C4-2B (cell line): ENCODE data around the gene KANK2.
"Not testable (repeated sequence)": the region's sequence is repeated elsewhere in the genome, so short reads cannot be mapped to it uniquely, and the experiment has no call there.

Experiments used
- H3K27ac ChIP-seq: fragments of 450-650 bp; 2 replicates; pipeline ENCODE4 v1.5.1; 2017
- CTCF ChIP-seq: fragments of 450-650 bp; conservative IDR thresholded peaks from 2 replicates; pipeline ENCODE4 v1.5.1; 2017; ENCODE audit warnings: mild to moderate bottlenecking
- ZFX ChIP-seq: fragments of 450-650 bp; IDR thresholded peaks from 2 replicates; pipeline ENCODE4 v1.6.1; 2017

Gene KANK2

DNA sequence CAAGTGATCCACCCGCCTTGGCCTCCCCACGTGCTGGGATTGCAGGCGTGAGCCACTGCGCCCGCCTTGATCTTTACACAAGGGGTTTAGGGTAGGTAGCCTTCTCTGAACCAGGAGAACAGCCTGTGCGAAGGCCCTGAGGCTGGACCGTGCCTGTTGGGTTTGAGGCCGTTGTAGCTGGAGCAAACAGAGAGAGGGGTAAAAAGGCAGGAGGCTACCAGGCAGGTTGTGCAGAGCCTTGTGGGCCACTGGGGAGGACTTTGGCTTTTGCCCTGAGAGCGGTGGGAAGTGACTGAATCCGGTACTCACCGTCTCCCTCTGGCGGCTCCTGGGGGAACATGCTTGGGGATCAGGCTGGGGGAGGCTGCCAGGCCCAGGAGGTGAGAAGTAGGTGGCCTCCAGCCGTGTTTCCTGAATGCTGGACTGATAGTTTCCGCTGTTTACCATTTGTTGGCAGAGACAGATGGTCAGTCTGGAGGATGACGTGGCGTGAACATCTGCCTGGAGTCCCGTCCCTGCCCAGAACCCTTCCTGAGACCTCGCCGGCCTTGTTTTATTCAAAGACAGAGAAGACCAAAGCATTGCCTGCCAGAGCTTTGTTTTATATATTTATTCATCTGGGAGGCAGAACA is 66.4 kb downstream of the KANK2 start:
- H3K27ac ChIP-seq = no peak overlapping the region
- TF ChIP-seq CTCF (peak; percentile 91), ZFX (no peak)

DNA sequence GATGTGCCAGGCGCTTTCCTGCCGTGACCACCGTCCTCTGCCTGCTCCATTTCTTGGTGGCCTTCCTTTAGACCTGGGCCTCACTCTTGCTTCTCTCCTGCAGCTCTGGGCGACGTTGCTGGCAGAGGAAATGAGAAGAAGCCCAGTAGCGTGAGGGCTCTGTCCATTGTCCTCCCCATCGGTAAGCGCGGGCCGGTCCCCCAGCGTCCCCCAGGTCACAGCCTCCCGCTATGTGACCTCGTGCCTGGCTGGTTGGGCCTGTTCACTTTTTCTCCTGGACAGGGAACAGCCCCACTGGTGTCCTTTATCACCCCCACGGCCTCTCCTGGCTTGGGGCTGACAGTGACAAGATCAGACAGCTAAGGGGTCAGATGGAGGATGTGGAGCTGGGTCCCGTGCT is 69.4 kb downstream of the KANK2 start:
- no peak overlapping the region for H3K27ac ChIP-seq
- no peak for TF ChIP-seq CTCF
- TF ChIP-seq ZFX = no peak

GRCh38 chr19:11125994-11126685 is 71.2 kb downstream of the KANK2 start:
- no peak overlapping the region for H3K27ac ChIP-seq
- TF ChIP-seq ZFX = no peak
- TF ChIP-seq CTCF = peak; percentile 92

DNA sequence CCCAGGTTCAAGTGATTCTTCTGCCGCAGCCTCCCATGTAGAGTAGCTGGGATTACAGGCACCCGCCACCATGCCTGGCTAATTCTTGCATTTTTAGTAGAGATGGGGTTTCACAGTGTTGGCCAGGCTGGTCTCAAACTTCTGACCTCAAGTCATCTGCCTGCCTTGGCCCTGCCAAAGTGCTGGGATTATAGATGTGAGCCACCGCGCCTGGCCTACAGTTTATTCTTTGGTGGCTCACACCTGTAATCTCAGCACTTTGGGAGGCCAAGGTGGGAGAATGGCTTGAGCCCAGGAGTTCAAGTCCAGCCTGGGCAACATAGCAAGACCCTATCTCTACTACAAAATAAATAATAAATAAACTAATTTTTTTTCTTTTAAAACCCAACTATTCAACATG is 73.2 kb downstream of the KANK2 start:
- H3K27ac ChIP-seq = not testable (repeated sequence)

DNA sequence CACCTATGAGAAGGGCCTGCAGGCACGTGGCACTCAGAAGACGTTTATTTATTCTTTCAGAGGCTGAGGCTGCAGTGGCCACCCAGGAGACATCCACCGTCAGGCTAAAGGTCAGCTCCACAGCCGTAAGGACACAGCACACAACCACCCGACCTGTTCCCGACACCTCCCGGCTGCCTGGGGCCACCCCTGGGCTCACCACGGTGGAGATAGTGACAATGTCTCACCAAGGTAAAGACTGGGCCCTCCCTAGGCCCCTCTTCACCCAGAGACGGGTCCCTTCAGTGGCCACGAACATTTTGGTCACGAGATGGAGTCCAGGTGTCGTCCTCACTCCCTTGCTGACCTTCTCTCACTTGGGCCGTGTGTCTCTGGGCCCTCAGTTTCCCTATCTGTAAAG is 74.2 kb downstream of the KANK2 start:
- no peak overlapping the region for H3K27ac ChIP-seq
- no peak for TF ChIP-seq ZFX

DNA sequence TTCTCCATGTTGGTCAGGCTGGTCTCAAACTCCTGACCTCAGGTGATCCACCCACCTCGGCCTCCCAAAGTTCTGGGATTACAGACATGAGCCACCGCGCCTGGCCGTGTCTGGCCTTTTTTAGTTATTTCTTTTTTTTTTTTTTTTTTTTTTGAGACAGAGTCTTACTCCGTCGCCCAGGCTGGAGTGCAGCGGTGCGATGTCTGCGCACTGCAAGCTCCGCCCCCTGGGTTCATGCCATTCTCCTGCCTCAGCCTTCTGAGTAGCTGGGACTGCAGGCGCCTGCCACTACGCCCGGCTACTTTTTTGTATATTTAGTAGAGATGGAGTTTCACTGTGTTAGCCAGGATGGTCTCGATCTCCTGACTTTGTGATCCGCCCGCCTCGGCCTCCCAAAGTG is 75.4 kb downstream of the KANK2 start:
- H3K27ac ChIP-seq = not testable (repeated sequence)

GRCh38 chr19:11116507-11116906 is 80.8 kb downstream of the KANK2 start:
- H3K27ac ChIP-seq = no peak overlapping the region
- TF ChIP-seq ZFX (no peak), CTCF (no peak)

GRCh38 chr19:11115895-11116446 is 81.4 kb downstream of the KANK2 start:
- no peak overlapping the region for H3K27ac ChIP-seq
- TF ChIP-seq ZFX (no peak), CTCF (no peak)

- no peak overlapping the region for H3K27ac ChIP-seq
- no peak for TF ChIP-seq ZFX
Observed at GRCh38 chr19:11115042-11115441, 82.3 kb downstream of the KANK2 start.
